Measurements from ENCODE around the gene MGAT1.

The MGAT1 gene

DNA sequence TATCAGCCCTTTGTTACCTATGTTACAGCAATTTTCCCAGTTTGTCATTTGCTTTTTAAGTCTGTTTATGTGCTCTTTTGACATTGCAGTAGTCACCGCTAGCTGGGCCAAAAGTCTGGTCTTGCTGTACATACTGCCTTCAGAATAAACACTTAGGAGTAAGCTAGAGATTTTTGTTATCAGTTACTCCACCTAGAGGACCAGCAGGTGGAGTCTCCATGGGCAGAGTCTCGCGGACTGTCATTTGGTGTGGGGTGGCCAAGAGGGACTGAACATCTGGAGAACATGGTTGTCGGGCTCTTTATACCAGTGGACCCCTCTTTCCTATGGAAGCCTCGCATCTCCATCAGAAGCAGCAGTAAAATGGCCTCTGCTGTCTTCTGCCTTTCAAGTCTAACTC lies 10.8 kb upstream of the MGAT1 start:
- H3K27me3 Mint-ChIP-seq (ENCODE audit: low read depth), result peaks cover 4% of the 10 kb centered on the region
- peaks cover 80% of the 10 kb centered on the region for H3K4me1 Mint-ChIP-seq
- no peaks in the 10 kb centered on the region for H3K36me3 Mint-ChIP-seq (ENCODE audit: low read depth)
- peak overlapping the region; percentile 81 to 89 (median 87) for H3K27ac Mint-ChIP-seq
- TF ChIP-seq, protein P1, sequence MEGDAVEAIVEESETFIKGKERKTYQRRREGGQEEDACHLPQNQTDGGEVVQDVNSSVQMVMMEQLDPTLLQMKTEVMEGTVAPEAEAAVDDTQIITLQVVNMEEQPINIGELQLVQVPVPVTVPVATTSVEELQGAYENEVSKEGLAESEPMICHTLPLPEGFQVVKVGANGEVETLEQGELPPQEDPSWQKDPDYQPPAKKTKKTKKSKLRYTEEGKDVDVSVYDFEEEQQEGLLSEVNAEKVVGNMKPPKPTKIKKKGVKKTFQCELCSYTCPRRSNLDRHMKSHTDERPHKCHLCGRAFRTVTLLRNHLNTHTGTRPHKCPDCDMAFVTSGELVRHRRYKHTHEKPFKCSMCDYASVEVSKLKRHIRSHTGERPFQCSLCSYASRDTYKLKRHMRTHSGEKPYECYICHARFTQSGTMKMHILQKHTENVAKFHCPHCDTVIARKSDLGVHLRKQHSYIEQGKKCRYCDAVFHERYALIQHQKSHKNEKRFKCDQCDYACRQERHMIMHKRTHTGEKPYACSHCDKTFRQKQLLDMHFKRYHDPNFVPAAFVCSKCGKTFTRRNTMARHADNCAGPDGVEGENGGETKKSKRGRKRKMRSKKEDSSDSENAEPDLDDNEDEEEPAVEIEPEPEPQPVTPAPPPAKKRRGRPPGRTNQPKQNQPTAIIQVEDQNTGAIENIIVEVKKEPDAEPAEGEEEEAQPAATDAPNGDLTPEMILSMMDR (IDR thresholded peaks at IDR 0.05; ENCODE audit: unreplicated experiment in 3 of 3), result no peak
- H3K9me3 Mint-ChIP-seq, result no peaks in the 10 kb centered on the region
- peak overlapping the region; percentile 54 to 69 (median 61) for H3K4me3 Mint-ChIP-seq

DNA sequence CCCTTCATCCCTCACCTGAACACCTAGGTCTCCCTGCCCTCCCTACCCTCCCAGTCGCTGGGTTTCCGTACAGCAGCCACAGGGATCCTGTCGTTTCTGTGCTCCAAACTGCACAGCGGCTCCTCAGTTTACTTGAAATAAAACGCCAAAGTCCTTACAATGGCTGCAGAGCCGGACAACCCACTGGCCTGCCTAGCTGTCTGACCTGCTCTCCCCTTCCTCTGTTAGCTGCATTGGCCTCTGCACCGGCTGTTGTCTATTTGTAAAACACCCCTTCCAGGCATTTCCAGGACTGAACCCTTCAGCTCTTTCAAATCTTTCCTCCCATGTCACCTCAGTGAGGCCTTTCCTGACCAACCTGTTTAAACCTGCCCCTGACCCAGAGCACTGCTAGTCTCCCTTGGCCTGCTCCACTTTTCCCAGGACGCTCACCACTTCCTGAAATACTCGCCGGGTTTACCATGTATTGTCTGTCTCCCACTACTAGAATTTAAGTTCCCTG lies 9.1 kb upstream of the MGAT1 start:
- H3K27me3 Mint-ChIP-seq (ENCODE audit: low read depth), result peaks cover under 1% of the 10 kb centered on the region
- TF ChIP-seq, protein P1 (IDR thresholded peaks at IDR 0.05; ENCODE audit: unreplicated experiment in 3 of 3), result no peak
- H3K9me3 Mint-ChIP-seq, result no peaks in the 10 kb centered on the region
- peaks cover 80% of the 10 kb centered on the region for H3K4me1 Mint-ChIP-seq
- H3K27ac Mint-ChIP-seq, result peak overlapping the region; percentile 87 to 100 (median 97)
- H3K36me3 Mint-ChIP-seq (ENCODE audit: low read depth), result peaks cover 7% of the 10 kb centered on the region
- H3K4me3 Mint-ChIP-seq, result peak overlapping the region; percentile 79 to 96 (median 92)

DNA sequence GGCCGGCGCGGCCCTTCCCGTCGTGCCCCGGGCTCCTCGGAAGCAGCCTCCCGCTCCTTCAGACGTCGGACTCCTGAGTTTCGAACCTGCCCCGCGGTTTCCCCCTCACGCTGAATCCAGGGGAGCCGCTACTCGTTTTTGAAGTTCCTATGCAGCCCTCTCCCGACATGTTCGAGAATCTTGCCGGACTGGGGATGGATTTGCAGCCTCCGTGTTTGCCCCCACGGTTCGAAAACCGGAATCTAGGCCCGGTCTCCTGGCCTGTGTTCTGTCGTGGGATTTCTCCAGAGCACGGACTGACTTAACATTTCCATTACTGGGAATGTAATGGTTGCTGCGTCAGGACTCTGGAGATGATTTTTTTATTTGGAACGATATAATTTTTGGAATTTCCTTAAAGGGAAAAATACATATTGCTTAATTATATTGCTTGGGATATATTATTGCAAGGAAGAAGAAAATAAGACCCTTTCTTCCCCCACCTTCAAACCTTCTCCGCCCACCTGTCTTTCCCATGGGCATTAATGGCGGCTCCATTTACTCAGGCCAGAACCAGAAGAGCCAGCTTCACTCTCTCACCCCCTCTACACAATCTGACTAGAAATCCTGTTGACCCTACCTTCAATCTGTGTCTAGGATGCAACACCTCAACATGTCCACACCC lies 8.5 kb upstream of the MGAT1 start:
- Mint-ChIP-seq H3K27me3 (ENCODE audit: low read depth) (no peaks in the 10 kb centered on the region), H3K9me3 (no peaks in the 10 kb centered on the region), H3K27ac (peak overlapping the region; percentile 87 to 100 (median 97)), H3K36me3 (ENCODE audit: low read depth) (peaks cover 7% of the 10 kb centered on the region), H3K4me1 (peaks cover 81% of the 10 kb centered on the region), H3K4me3 (peak overlapping the region; percentile 79 to 96 (median 92))
- TF ChIP-seq, protein P1 (IDR thresholded peaks at IDR 0.05; ENCODE audit: unreplicated experiment in 3 of 3), result no peak

DNA sequence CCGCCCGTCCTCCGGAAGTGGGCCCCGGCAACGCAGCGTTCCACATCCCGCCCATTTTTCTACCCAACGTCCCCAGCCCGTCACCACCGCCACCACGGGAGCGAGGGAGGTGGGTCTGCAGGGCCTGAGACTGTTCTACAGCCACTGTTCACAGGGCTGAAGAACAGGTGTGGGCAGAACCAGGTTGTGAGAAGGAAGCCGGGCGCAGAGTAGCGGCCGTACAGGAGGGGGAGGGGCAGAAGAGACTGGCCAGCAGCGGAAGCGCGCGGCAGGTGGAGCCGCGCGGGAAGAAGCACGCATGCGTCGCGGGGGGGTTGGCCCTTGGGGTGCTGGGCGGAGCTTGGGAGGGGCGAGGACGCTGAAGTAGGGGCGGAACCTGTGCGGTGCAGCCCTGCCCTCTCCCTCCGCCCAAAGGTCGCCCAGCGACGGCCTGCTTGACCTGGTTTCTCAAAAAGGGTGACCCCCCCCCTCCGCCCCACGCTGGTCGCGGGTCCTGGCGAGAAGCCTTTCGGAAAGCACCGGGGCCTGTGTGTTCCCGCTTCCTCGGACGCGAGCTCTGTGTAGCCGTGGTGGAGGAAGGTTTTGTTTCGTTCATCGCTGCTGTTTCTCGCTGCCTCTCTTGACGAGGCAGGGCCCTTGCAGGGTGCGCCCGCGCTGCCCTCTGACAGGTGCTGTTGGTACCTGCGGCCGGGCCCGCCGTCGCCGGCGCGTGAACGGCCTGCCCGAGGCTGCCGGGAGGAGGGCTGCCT lies 7.8 kb upstream of the MGAT1 start:
- TF ChIP-seq, protein P1 (IDR thresholded peaks at IDR 0.05; ENCODE audit: unreplicated experiment in 3 of 3), result no peak
- peaks cover 7% of the 10 kb centered on the region for H3K36me3 Mint-ChIP-seq (ENCODE audit: low read depth)
- H3K9me3 Mint-ChIP-seq, result no peaks in the 10 kb centered on the region
- H3K4me3 Mint-ChIP-seq, result peak overlapping the region; percentile 79 to 89 (median 87)
- H3K27me3 Mint-ChIP-seq (ENCODE audit: low read depth), result no peaks in the 10 kb centered on the region
- H3K27ac Mint-ChIP-seq, result peak overlapping the region; percentile 87 to 100 (median 97)
- H3K4me1 Mint-ChIP-seq, result peaks cover 83% of the 10 kb centered on the region

DNA sequence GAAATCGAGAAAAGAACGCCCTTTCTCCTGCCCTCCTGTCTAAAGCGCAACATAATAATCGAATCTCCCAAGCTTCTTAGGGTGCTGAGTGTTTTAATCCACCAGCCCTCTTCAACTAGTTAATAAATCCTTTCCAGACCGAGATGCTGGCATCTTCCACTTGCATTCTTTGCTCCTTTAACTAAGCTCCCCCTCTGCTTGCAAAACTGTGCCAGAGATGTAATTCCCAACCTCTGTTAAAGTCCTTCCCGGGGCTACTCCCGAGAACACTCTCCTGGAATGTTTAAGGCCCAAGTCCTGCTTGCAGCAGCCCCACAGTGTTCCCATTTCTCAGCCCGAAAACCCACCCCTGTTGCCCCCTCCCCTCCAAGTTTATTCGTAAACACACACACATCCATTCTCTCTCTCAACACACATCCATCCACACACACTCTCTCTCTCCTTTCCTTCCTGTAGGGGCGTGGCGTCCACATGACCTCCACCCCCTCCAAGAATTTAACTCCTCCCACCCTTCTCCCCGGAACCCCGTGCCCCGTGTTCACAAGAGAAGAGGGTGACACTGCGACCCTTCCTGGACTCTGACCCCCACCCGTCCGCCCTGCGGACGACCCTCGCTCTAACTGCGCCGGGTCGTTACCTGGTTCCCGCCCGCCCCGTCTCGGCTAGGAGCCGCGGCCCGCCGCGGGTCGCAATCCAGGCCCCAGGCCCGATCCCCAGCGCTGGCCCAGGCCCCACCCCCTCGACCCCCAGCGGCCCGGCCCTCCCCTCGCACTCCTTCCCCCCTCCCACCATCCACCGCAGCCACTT lies 7.0 kb upstream of the MGAT1 start:
- Mint-ChIP-seq H3K27me3 (ENCODE audit: low read depth) (no peaks in the 10 kb centered on the region), H3K36me3 (ENCODE audit: low read depth) (peaks cover 13% of the 10 kb centered on the region), H3K9me3 (no peaks in the 10 kb centered on the region), H3K27ac (peak overlapping the region; percentile 87 to 99 (median 97)), H3K4me1 (peaks cover 85% of the 10 kb centered on the region), H3K4me3 (peak overlapping the region; percentile 79 to 89 (median 87))
- TF ChIP-seq, protein P1 (IDR thresholded peaks at IDR 0.05; ENCODE audit: unreplicated experiment in 3 of 3), result no peak
